PC-9 (cell line): Measurements from ENCODE around the gene HAO2.

Source experiments
- CTCF ChIP-seq: fragments of 200-600 bp; sonication (generic); conservative IDR thresholded peaks from 2 replicates; pipeline ENCODE4 v1.6.1; 2017; ENCODE audit warnings: mixed run types, antibody characterized with exemption, mild to moderate bottlenecking, moderate library complexity
- EZH2 ChIP-seq: fragments of 200-600 bp; sonication (generic); IDR thresholded peaks from 2 replicates; pipeline ENCODE4 v1.8.0; 2017; ENCODE audit warnings: antibody characterized with exemption, low read depth

GRCh38 chr1:119373465-119373864 is 4.9 kb downstream of the HAO2 start:
- TF ChIP-seq CTCF (no peak), EZH2 (no peak)
